GM21367 (cell line): ENCODE data around the gene ESRRB.

Source experiments
- ATAC-seq: cut with Tn5 transposase; IDR thresholded peaks from one replicate; pipeline ENCODE4 v1.9.1; 2021; ENCODE audit not compliant: unreplicated experiment

ESRRB gene

DNA sequence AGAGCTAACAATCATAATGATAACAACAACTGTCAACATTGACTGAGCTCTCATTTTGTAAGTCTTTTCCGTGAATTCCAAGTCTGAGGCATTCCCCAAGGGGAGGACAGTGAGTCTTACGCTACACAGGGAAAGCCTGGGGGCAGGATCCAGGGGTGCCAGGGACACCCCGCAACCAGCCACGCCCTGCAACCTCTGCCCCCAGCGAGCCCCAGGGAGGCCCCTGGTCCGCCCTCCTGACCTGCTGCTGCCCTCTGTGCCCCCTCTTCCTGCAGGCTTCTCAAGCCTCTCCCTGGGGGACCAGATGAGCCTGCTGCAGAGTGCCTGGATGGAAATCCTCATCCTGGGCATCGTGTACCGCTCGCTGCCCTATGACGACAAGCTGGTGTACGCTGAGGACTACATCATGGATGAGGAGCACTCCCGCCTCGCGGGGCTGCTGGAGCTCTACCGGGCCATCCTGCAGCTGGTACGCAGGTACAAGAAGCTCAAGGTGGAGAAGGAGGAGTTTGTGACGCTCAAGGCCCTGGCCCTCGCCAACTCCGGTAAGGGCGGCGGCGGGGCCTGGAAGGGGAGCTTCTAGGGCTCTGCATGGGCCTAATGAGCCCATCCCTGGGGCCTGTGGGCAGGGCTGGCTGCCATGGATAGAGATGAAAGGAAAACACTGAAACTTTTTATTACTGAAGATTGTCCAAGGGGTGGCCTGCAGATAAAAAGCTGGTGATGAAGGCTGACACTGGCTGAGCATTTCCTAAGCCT is 115.4 kb downstream of the ESRRB start:
- ATAC-seq, result no peak

DNA sequence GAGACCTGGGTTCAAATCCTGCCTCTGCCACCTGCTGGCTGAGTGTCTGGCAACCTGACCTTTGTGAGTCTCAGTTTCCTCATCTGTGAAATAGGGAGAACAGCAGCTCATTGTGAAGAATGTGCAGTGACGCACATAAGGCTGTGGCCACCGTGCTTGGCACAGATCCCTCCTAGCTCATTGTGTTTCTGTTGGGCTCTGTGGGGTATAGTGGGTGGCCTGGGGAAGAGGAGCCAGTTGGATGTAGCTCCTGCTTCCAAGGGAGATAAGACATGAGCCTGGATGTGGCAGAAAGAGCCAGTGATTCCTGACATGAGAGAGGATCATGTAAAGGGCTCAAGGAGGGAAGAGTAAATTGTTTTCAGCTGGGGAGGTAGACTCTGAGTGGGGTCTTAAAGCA is 120.0 kb downstream of the ESRRB start:
- ATAC-seq, result no peak

DNA sequence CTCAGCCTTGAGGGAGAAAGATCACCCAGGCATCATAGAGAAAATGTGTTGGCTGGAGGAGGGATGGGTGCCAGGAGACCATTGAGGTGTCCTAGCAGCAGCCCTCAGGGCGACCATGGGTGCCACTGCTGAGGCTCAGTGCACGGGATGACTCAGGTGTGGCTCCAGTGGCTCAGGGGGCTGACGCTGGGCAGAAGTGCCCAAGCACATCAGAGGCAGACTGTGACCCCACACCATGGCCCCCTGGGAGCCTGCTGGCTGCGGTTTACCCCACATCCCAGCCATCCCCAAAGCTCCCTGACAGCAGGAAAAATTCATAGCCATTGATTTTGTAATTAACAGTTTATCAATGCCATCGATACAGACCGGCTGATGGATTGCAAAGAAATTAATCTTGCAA is 120.7 kb downstream of the ESRRB start:
- no peak for ATAC-seq

DNA sequence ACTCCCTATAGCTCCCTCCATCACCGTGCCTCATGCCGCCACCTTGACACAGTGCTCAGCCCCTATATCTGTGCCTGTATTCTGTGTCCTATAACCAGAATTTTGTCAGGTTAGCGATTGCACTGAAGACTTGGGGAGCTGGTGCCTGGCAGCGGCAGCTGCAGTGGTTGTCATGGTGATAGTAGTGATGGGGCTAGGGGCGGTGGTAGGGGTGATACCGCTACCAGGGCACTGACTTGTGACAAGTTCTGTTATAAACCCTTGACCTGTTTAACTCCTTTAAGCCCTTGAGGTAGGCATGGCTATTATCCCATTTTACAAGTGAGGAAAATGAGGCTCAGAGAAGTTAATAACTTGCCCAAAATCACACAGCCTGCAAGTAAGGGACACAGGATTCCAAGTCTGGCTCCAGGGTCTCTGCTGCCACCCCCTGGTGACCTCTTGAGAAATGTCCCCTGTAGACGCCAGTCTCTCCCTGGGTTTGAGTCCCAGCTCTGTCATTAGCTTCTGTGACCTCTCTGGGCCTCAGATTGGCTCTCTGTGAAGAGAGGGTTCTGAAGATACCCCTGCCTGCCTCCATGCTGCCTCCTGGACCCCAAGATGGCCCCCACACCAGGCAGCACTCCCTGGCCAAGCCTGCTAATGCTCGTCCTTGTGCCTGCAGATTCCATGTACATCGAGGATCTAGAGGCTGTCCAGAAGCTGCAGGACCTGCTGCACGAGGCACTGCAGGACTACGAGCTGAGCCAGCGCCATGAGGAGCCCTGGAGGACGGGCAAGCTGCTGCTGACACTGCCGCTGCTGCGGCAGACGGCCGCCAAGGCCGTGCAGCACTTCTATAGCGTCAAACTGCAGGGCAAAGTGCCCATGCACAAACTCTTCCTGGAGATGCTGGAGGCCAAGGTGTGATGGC is 121.9 kb downstream of the ESRRB start:
- ATAC-seq, result no peak

DNA sequence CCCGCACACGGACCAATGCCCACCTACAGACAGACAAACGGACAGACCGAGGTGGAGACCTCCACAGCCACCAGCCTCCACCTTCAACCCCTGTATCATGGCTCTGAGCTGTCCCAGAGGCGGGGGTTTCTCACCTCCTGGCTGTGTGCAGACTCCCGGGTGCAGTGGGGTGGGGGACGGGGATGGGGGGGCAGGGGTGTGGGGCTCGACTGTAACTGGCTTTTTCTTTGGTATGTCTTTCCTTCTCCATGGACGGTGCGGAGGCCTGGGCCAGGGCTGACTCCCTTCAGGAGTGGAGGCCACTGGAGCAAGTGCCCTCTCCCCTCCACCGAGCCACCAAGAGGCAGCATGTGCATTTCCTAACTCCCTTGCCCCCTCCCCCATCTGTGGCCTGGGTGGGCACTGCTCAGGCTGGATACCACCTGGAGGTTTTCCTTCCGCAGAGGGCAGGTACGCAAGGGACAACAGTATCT is 122.6 kb downstream of the ESRRB start:
- ATAC-seq, result no peak

DNA sequence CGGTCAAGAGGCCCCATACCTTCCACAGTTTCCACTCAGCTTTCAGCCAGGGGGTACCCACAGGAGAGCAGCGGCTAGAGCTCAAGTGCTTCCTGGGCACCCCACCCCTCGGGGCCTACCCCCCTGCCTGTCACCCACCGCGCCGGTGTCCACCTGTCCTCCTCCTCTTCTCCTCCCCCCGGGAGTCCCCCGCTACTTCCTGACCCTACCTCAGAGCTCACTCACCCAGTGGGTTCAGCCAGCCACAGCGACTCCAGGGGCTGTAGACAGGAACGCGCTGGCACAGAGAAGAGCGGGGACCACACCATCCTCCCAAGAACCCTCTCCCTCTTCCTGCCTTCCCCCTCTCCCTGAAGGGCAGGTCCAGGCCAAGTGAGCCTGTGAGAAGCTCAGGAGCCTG is 123.0 kb downstream of the ESRRB start:
- no peak for ATAC-seq

DNA sequence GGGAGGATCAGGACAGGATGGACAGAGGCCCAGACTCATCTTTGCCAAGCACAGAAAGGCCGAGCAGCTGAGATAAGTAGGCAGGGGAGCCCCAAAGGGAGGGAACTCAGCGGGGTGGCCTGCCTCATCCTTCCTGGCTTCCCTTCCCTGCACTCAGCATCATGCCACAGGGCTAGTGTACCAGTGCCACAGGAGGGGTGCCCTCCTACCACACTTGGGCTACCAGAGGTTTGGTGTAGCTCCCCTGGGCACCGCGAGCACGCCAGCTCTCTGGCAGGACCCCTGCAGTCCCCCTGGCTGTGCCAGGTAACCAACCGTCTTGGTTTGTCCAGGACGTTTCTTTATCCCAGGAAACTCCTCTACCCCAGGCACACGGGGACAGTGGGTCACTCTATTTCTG is 123.5 kb downstream of the ESRRB start:
- ATAC-seq, result no peak

DNA sequence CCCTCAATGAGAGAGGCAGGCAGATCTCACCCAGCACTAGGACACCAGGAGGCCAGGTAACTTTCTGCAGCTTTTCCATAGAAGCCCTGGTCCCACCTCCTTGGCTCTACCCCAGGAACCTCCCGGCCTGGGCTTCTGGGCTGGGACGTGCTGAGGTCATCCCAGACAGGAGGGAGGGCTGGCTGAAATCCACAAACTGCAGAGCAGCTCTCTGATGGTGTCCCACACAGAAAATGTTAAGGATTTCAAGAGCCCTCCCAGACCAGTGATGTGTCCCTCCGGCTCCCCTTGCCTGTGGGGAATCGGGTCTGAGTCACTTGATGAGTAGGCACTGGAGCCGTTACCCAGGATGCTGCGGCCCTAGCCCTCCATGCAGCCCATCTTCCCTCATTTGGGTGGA is 124.1 kb downstream of the ESRRB start:
- ATAC-seq, result no peak

DNA sequence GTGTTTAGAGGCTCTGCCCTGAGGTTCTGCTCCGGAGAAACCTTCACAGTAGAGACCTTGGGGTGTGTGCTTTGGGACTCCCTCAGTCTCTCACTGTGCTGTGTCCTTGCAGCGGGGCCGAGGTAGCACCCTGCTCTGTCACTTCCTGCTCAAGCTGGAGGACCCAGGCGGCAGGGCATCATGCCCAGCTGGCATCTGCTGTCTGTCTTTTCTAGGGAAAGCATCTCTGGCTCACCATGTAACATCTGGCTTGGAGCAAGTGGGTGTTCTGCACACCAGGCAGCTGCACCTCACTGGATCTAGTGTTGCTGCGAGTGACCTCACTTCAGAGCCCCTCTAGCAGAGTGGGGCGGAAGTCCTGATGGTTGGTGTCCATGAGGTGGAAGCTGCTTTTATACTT is 124.5 kb downstream of the ESRRB start:
- ATAC-seq, result no peak

DNA sequence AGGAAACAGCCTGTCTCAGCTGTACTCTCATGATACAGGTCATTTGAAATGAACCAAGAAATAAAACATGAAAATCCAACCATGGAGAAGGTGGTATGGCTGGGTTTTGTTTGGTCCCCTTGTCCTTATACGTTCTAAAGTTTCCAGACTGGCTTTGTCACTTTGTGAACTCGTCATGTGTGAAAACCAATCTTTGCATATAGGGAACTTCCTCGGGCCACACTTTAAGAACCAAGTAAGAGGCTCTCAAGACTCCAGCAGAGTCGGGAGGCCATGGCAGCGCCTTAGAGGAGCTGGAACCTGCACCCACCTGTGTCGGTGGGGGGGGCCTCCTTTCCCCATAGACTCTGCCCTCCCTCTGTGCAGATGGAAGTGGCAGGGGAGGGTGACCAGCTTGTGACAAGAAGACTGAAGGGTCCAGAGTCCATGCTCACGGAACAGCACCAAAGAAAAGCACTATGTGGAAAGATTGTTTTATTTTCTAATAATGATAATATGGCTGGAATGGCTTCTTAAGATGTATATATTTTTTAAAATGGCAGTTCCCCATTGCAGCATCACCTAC is 125.3 kb downstream of the ESRRB start:
- no peak for ATAC-seq

DNA sequence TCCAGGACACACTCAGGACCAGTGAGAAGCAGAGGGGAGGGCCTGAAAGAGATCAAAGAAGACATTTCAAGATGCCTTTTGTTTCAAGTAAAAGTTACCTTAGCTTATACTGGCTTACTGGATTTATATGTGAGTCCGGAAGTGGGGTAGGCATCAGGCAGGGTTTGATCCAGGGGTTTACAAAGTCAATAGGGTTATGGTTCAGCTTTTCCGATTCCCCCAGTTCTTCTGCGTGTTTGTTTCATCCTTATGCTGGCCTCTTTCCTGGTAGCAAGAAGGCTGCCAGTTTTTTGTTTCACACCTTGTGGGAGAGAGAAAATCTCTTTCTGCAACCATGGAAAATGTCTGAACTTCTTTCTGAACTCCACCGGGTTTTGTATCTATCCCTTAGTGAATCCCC is 126.3 kb downstream of the ESRRB start:
- ATAC-seq, result no peak

DNA sequence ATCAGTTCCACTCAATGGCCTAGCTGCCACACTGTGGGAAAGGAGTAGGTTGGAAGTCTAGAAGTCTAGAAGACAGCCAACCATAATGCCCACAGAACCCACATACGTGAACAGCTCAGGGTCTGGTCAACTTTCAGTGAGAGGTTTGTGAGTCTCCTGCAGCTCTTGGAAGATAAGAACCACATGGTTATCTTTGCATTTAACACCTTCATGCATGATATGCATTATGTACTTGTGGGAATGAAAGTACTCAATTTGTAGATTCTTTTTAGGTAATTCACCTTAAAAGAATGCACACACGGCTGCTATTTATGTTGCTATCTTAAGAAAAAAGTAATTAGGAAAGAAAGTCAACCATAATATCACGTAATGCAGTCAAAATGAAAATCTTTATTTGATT is 126.7 kb downstream of the ESRRB start:
- no peak for ATAC-seq

DNA sequence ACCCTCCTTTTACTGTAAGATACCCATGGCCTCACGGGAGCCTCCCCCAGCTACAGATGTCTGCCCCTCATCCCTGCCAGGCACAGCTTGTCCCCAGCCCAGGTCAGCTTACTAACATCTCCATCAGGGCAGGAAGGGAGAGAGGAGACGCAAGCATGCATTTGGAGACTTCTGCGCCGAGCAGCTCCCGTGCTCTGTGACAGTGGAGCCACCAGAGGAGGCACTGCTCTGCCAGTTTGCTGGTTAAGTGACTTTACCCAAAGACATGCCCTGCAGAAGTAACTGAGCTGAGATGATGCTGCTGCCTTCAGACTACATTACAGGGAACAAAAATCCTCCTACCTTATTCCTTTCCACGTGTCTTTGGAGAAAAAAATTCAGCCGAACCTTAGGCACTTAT is 133.4 kb downstream of the ESRRB start:
- no peak for ATAC-seq

DNA sequence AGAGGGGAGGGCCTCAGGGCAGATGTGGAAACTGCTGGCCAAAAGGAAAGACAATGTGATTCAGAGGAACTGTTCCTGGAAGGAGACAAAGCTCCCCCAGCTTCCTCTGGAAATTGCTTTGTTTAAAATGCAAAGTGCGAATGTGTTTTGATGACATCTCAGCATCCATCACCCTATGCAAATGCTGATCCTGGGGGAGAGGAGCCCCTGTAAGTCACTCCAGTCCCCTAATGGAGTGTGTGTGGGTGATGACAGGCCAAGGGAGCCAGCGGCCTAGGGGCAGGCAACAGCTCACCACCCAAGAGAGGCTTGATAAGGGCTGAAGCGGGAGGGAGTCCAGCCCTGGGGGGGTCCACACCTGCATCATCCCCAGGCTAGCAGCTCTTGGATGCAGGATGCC is 134.2 kb downstream of the ESRRB start:
- ATAC-seq, result no peak

DNA sequence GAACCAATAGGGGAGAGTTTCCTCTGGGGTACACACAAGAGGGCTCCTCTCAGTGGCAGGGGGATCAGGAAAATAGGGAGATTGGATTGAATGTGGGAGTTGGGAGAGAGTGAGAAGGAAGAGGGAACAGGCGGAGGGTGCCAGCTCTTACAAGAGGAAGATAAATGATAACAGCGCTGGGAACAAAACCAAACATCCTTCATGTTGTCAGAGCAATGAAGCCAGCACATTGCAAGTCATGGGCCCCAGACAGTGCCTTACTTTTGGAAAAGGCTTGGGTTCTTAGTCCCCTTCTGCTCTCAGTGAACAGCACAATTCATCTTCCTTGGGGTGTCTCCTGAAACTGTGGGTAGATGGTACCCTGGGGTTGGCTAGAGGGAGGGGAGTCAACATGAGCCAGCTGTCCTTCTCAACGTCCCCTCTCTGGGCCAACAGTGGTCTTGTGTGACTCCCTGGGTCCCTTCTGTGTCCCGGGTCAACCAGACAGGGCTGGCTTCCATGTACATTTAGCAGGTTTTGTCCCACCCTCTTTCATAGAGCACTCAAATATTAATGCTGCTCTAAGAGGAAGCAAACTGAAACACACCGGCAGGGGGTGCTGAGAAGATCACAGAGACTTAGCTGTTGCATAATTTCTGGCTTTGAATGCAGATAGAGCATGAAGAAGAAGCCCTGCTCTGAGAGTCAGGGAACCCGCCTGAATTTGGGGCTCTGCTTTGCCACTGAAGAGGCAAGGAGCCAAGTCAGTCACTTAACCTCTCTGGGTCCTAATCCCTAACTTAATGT is 138.5 kb downstream of the ESRRB start:
- ATAC-seq, result no peak

DNA sequence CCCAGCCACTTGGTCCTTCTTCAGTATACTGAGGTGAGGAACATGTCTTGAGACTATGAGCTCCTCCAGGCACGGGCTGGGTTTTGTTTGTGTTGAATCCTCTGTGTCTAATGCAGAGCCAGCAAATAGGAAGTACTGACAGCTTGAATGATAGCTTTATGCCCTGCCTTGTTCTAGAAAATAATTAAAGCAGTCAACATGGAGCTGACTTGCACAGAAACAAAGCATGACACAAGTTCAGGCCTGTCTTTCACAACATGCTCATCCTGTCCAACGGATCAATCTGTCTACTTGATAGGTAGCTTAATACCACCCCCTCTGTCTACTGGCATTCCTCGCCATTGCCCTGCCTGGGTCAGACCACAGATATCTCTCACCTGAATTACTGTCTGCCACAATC is 140.9 kb downstream of the ESRRB start:
- ATAC-seq, result no peak

DNA sequence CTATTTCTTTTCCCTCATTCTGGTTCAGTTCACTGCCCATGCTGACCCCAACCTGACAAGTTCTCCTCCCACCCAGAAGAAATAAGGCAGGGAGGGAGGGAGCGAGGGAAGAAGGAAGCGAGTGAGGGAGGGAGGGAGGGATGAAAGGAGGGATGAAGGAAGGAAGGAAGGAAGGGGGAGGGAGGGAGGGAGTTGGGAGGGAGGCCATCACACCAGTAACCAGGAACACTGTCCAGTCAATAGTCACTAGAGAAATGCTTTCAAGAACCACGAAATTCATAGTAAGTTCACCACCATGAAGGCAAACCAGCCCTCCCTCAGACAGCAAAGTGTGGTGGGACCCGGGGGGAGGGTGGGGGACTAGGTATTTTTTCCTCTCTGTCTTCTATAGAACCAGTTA is 142.4 kb downstream of the ESRRB start:
- no peak for ATAC-seq

DNA sequence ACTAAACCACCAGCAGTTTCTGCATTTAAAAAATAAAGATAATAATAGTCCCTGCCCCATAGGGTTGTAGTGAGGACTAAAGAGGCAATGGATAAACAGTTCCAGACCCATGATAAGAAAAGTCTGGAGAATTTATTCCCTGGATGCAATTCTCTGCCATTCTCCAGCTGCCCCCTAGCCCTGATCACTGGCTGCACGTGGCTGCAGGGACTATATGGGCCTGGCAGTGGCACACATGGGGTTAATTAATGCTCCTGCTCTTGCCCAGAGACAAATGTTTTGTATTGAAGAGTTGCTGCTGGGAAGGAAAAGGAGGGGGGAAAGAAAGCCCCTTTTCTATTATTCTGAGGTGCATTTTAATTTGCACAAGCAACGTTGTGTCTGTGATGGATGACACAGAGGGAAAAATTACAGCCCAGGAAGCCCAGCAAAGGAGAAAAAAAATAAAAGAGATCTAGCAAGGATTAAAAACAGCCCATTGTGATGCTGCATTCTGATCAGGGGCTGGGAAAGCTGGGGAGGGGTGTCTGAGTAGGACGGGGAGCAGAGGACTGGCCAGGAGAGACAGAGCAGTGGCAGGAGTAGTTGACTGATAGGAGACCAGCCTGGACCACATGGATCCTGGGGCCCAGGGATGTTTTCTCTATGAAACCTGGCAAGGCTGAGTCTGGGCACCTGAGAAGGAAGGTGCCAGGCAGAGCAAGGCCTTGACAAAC is 149.3 kb downstream of the ESRRB start:
- no peak for ATAC-seq

DNA sequence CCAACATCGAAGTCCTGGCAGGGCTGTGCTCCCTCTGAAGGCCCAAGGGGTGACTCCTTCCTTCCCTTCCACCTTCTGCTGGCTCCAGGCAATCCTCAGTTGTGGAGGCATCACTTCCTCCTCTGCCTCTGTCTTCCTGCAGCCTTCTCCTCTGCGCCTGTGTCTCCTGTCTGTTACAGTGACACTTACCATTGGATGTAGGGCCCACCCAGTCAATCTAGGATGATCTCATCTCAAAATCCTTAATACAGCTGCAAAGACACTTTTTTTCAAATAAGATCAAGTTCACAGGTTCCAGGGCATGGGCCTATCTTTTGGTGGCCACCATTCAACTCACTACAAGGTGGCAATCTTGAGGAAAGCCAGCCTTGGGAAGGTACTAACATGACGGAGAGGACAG is 155.1 kb downstream of the ESRRB start:
- ATAC-seq, result no peak

DNA sequence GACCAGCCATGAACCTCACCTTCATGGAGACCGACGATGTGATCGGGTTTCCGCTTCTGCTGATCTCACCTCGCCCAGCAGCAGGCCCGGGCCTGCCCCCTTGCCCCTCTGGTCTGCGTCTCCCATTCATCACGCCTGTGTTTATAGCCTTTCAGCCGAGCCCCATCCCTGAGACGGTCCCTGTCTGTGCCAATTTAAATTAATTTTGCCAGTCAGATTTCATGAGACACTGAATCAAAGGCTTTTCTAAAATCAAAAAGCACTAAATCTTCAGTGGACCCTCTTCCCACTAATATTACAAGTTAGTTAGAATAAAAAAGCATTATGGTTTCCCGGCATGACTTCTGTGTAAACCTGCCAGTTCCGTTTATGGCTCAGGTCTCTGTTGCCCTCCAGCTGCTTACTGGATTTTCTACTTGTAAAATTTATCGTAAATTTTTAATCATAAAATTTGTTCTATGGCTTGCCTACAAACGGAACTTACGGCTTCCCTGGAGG is 155.9 kb downstream of the ESRRB start:
- ATAC-seq, result no peak
